HG03066 (cell line): ENCODE data around the gene NSMCE1.

ENCODE experiments used
- ATAC-seq: cut with Tn5 transposase; IDR thresholded peaks from one replicate; pipeline ENCODE4 v1.9.1; 2021; ENCODE audit warnings: low read depth; ENCODE audit not compliant: unreplicated experiment

NSMCE1 gene

GRCh38 chr16:27232901-27233625 lies 35.5 kb downstream of the NSMCE1 start:
- ATAC-seq, result no peak

- ATAC-seq, result peak; percentile 50
These were observed 36.3 kb downstream of the NSMCE1 start for GRCh38 chr16:27232061-27232900.

DNA sequence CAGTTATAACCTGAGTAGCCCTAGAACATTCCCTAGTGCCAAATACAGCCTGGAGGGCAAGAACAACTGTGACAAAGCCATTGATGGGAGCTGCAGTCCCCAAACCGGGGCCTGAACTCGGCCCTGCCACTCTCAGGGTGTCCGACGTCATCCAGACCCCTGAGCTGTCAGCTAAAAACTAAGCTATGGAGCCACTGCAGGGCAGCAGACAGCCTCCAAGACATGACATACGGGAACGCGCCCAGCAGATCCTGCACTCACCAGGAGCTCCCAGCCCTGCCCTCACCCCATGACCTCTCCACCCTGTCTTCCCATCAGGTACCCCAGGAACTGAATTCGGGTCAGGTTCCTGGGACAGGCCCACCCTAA lies 36.9 kb downstream of the NSMCE1 start:
- no peak for ATAC-seq

DNA sequence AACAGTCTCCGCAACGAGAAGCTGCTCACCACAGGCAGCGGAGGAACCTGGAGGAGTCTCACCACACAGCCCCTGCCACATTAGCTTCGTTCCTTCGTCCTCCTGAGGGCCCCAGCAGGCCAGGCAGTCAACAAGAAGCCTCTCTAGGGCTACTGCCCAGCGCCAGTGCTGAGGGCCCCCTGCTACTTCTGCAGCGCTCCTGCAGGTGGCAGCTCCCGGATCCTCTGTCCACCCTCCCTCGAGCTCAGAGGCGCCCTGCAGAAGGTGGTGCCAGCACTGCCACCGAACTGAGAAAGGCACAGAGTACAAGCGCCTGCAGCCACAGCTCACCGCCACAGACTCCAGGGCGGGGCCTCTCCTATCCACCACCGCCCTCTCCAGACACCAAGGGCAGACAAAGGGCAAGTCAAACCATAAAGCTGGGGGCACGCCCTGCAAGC lies 38.0 kb downstream of the NSMCE1 start:
- no peak for ATAC-seq

DNA sequence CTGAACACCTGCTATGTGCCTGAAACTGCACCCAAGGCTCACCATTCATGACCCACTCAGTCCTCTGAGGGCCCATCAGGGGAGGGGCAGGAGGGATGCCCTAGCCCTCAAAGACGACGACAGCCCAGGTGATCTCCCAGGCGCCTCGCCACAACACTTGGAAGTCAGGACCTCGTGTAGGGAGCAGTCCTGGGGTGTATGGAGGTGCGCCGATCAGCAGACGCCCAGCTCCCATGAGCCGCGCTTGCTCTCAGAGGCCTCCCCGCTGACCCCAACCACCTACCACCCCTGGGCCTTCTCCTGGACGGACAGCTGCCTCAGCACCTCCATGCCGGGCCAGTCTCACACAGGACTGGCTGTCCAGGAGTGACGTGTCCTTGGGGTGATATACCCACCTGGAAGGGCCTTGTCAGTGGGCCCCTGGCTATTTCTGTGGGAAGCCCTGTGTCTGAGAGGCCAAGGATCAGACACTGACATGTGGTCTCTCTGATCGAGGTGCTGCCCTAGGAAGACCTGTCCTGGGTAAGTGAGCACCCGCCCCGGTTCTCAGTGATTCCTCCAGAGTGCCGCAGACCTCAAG lies 38.6 kb downstream of the NSMCE1 start:
- no peak for ATAC-seq

DNA sequence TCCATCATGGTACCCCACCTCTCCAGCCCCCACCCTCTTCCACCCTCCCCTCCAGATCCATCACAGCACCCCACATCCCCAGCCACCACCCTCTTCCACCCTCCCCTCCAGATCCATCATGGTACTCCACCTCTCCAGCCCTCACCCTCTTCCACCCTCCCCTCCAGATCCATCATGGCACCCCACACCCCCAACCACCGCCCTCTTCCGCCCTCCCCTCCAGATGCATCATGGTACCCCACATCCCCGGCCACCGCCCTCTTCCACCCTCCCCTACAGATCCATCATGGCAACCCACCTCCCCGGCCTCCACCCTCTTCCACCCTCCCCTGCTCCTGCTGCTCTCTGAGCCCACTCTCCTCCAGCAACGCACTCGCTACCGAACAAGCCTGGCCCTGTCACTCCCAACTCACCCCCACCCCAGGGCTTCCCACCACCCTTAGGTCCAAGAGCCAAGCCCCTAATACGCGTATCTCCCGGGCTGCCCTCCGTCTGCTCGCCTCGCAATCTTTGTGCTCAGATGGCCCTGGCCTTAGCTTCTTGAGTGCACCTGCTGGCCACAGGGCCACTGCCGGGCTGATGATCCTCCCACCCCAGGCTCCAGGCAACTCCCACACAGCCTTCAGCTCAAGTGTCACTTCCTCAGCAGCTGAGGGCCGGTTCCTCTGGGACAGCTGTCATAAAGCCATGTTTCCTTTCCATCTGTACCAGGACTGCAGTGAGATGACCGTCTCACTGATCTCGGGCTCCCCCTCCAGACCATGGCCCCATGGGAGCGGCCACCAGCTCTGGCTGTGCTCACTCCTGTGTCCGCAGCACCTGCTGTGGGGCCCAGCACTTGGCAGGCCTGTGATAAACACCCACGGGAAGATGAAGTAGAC lies 39.7 kb downstream of the NSMCE1 start:
- ATAC-seq, result no peak

GRCh38 chr16:27228045-27228444 lies 40.5 kb downstream of the NSMCE1 start:
- no peak for ATAC-seq

DNA sequence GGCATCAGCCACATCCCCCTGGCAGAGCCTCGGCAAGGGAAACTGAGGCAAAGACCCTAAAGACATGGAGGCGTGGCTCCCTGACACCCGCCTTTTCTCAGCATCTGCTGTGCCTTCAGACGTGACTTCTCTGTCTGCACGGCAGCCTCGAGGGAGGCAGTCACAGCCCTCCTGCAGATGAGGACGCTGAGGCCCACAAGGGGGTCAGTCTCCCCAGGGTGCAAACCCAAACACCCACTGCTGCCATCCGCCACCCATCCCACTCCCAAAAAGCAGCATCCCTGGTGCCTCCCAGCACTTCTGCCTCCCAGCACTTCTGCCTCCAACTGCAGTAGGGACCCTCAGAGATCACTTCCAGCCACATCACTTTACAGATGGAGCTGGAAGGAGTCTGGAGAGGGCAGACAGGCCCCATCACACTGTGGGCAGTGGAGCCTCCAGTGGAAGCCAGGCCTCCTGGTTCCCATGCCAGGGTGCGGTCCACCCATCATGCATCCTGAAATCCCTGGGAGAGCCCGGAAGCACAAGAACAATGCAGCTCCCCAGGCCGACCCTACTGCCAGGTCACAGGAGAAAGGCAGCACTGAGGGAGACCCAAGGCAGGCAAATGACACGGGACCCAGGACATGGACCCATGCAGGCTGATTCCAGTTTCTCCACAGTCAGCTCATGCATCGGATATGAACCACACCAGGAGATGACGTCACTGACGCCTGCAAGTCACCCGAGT lies 41.4 kb downstream of the NSMCE1 start:
- ATAC-seq, result no peak

DNA sequence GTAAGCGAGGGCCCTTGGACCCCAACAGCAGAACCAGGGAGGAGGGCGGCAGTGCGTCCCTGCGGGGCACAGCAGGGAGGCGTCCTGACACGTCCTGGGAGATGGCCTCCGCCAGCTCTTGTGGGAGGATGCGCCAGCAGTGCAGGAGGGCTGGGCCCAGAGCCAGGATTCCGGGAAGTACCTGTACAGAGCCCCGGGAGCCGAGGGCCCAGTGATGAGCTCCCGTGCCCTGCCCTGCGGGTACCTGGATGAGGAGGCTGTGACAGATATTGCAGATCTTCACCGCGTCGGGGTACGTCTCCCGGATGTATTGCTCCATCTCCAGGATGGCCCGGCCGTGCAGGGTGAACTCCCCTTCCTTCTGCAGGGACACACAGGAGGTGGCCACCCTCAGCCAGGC lies 42.1 kb downstream of the NSMCE1 start:
- ATAC-seq, result no peak

- no peak for ATAC-seq
These were observed 42.8 kb downstream of the NSMCE1 start for GRCh38 chr16:27225536-27226360.

GRCh38 chr16:27224741-27225300 lies 43.8 kb downstream of the NSMCE1 start:
- no peak for ATAC-seq

DNA sequence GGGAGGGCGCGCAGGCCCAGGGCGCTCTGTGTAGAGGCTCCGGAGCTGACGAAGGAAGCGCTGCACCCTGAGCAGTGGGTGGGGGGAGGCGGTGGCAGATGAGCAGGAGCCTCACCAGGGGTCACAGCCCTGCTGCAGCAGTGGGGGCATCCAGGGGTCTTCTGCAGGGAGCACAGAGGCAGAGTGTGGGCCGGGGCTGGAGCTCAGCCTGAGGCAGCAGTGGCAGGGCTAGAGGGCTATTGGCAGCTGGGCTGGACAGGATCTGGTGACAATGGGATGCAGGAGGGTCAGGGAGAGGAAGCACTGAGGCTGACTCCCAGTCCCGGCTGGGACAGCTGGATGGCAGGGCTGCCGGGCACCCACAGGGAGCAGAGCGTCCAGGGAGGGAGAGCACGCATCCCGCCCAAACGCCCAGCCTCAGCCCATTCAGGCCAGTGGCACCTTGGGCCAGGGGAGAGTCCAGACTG lies 44.3 kb downstream of the NSMCE1 start:
- ATAC-seq, result no peak

DNA sequence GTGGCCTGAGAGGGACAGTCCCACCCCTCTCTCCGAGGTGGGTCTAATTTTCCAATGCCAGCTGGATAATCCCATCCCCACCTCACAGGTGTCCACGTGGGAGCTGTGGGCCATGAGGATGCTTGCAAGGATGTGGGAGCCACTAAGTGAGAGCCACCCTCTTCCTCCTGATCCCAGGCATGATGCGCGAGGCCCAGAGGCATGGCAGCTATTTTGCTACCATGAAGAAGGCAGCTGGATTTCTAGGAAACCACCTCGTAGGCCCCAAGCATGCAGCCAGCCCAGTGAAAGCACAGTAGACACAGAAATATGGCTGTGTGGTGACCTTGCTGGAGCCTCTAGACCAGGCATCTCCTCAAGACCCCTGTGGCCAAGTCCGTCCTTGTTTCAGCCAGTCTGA lies 44.9 kb downstream of the NSMCE1 start:
- no peak for ATAC-seq

GRCh38 chr16:27223226-27223610 lies 45.4 kb downstream of the NSMCE1 start:
- no peak for ATAC-seq

GRCh38 chr16:27222249-27223225 lies 46.0 kb downstream of the NSMCE1 start:
- ATAC-seq, result no peak

GRCh38 chr16:27221576-27222248 lies 46.9 kb downstream of the NSMCE1 start:
- ATAC-seq, result no peak

DNA sequence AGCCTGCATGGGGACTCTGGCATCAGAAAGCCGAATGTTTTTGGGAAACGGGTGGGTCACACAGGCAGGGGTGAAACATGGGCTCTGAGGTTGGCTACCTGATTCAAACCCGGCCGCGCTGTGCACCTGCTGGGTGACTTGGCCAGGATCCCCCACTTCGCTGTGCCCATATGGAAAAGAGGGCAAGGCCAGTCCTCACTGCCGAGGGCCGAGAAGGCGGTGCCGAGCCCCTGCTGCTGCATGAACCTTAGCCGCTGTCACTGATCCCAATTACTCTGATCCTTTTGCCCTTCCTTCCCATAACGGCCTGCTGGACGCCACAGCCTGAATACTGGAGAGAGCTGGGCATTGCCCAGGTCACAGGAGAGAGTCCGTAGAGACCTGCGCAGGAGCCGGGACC lies 47.6 kb downstream of the NSMCE1 start:
- ATAC-seq, result no peak
